NB4 (cell line): ENCODE measurements around the gene ADGRF4.

Experiments
- DNase-seq: peaks from one replicate; pipeline ENCODE4 v3.0.0; 2010; ENCODE audit warnings: low read depth
- H3K4me3 ChIP-seq: one replicate; pipeline ENCODE4 v1.5.1; 2011; ENCODE audit warnings: mild to moderate bottlenecking, low read depth, low read length, moderate library complexity
- CTCF ChIP-seq: IDR thresholded peaks from one replicate; pipeline ENCODE4 v1.5.1; 2012; ENCODE audit warnings: low read depth, low read length
- MAX ChIP-seq: IDR thresholded peaks from 2 replicates; pipeline ENCODE4 v1.6.1; 2011; ENCODE audit warnings: low read depth, low read length
- MYC ChIP-seq: IDR thresholded peaks from 2 replicates; pipeline ENCODE4 v1.6.1; 2011; ENCODE audit warnings: low read depth, low read length
- POLR2A ChIP-seq: IDR thresholded peaks from 2 replicates; pipeline ENCODE4 v1.6.1; 2011; ENCODE audit warnings: mild to moderate bottlenecking; ENCODE audit not compliant: insufficient read length; ENCODE audit errors: extremely low read depth

ADGRF4 gene

DNA sequence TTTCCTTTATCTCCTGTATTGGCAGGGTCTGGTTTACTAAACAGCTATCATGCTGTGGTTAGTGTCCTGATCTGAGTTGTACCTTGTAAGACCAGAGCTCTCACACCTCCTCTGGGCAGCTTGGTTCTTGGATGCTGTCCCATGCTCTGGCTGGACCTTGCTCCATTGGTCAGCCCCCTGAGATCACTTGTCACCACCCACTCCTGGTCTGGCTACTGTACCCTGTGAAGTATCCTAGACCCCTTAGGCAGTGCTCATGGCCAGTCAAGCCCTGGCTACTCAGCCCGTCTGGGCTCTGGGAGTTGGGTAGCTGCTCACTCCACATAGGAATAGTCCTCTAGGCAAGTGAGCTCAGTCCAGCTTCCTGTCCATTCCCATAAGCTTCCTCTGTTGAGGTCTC, 31.1 kb downstream of the ADGRF4 start:
- DNase-seq = no peak
- TF ChIP-seq CTCF (no peak), POLR2A (no peak), MAX (no peak), MYC (no peak)
- no peak overlapping the region for H3K4me3 ChIP-seq

- no peak overlapping the region for H3K4me3 ChIP-seq
- TF ChIP-seq POLR2A (no peak), MAX (no peak), CTCF (no peak), MYC (no peak)
- DNase-seq = peak; percentile 31
Measured at GRCh38 chr6:47733879-47734558, 35.6 kb downstream of the ADGRF4 start.

DNA sequence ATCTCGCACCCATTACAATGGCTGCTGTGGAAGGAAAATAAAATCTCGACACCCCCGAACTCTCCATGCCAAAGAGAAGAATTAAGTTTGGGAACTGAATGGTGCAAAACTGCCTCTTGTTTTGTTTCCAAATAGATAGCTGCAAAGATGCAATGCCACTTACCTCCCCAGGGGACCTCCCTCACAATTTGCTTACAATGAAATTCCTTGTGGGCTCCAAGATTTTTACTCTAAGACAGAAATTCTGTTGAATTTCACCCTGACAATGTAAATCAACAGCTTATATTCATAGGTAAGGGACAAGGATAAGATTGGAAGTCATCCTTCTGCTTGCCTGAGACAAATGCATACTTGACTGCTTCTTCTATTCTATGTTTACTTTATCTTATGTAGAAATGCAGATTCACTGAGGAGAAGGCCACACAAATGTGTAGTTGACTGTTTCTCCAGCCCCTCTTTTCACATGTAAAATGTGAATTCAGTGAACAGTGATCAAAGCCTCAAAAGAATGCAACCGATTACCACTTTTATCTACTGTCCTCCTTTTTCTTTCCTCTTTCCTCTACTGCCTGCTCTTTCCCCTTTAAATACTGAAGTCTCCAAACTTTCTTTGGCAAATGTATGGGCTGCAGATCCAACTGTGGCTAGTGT, 36.6 kb downstream of the ADGRF4 start:
- DNase-seq = no peak
- no peak for TF ChIP-seq MAX
- no peak for TF ChIP-seq CTCF
- H3K4me3 ChIP-seq = no peak overlapping the region

- no peak for TF ChIP-seq CTCF
- TF ChIP-seq POLR2A = no peak
- TF ChIP-seq MYC = no peak
- no peak for DNase-seq
Measured at GRCh38 chr6:47736083-47736700, 37.8 kb downstream of the ADGRF4 start.

DNA sequence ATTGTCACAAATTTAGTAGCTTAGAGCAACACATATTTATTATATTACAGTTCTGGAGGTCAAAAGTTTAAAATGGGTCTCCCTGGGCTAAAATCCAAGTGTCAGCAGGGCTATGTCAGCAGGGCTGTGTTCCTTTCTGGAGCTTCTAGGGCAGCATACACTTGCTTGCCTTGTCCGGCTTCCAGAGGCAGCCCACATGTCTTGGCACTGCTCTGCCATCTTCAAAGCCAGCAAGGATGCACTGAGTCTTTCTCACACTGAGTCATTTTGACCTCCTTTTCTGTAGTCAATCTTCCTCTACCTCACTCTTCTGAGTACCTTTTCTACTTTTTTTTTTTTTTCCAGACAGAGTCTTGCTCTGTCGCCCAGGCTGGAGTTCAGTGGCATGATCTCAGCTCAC, 39.0 kb downstream of the ADGRF4 start:
- TF ChIP-seq MYC = no peak
- TF ChIP-seq MAX = no peak
- TF ChIP-seq CTCF = no peak
- TF ChIP-seq POLR2A = no peak
- no peak overlapping the region for H3K4me3 ChIP-seq
- DNase-seq = no peak

More at GRCh38 chr6:47736083-47736700, 37.8 kb downstream of the ADGRF4 start:
- H3K4me3 ChIP-seq = no peak overlapping the region
